Psoas muscle (tissue), 8 donors: ENCODE data around the gene EEF1E1. TPM values are rescaled to one million over a fixed set of nuclear protein-coding genes. Genes with fewer than 3 reads are reported as not detected.

ENCODE experiments used
- ATAC-seq, 4 donors: fragments of 200-7000 bp; cut with Tn5 transposase; one replicate each; pipeline ENCODE4 v1.9.1; 2020; ENCODE audit warnings: moderate library complexity in 3 of 4, mild to moderate bottlenecking in 2 of 4
- DNase-seq, 2 donors: peaks; one replicate each; pipeline ENCODE4 v3.0.0-alpha.2; 2020
- H3K27ac ChIP-seq: fragments of 200-600 bp; one replicate; pipeline ENCODE4 v1.8.0; 2022
- H3K27me3 ChIP-seq, 3 donors: fragments of 200-600 bp in 1 of 3; one replicate each; pipeline versions ENCODE4 v1.6.1 to v1.8.0; 2013 to 2022; ENCODE audit warnings: low read length in 2 of 3, mild to moderate bottlenecking in 2 of 3, moderate library complexity in 1 of 3; ENCODE audit not compliant: insufficient read depth in 3 of 3
- H3K36me3 ChIP-seq, 2 donors: fragments of 200-600 bp in 1 of 2; one replicate each; pipeline versions ENCODE4 v1.6.1 to v1.8.0; 2013 to 2022; ENCODE audit warnings: low read depth in 1 of 2, mild to moderate bottlenecking in 1 of 2, moderate library complexity in 1 of 2; ENCODE audit not compliant: insufficient read depth in 1 of 2
- H3K4me1 ChIP-seq: fragments of 200-600 bp; one replicate; pipeline ENCODE4 v1.8.0; 2022
- H3K4me3 ChIP-seq: fragments of 200-600 bp; one replicate; pipeline ENCODE4 v1.8.0; 2022; ENCODE audit warnings: mild to moderate bottlenecking
- H3K9me3 ChIP-seq: fragments of 200-600 bp; one replicate; pipeline ENCODE4 v1.8.0; 2022
- WGBS, 3 donors: extraction: QIAGEN DNeasy Blood & Tissue Kit; methylation state at CpG; one replicate each; pipeline versions ENCODE4 v1.1.6 to v1.1.7; 2013; 5-methylcytosine and 5-hydroxymethylcytosine counted together
- intact Hi-C, 2 donors: fragments of 100-400 bp; cut with DNase I; formaldehyde crosslinking; loops; one replicate each; pipeline versions ENCODE4 v1.11.0 to v1.14.2; 2022
- polyA plus RNA-seq, 3 donors: library from polyadenylated mRNA; stranded (reverse); fragments of 200-250 nt; gene quantifications; one replicate each; pipeline ENCODE4 v1.2.3, GENCODE V29; 2013
- total RNA-seq, 4 donors: library from RNA; stranded (reverse); fragmentation: NEBNext Ultra II Directional in 2 of 4; extraction: Animal tissue kit (Norgen Biotek cat#: 25700) in 2 of 4; gene quantifications; one replicate each; pipeline versions ENCODE4 v1.2.1 to v1.2.4, GENCODE V29; 2021 to 2023
- TF ChIP-seq, protein P1 (sequence below): fragments of 200-600 bp; IDR thresholded peaks from one replicate; pipeline ENCODE4 v1.8.0; 2022; ENCODE audit warnings: antibody characterized with exemption
- donor health status: healthy with polysubstance abuse.
- donor health status: DM: no; HTN: no; CAD: no; lungs with moderate emphysema.
- donor health status: Bipolar disorder and iron deficiency.
- donor health status: healthy.
- donor health status: DM: yes; HTN: yes; CAD: no.
- donor health status: DM: no; HTN: no; CAD: no.
- donor health status: DM: no; HTN: no; CAD: no.
- donor health status: DM: yes; HTN: yes; CAD: no.

Gene EEF1E1
- total and polyA plus RNA-seq, 7 donors = 12.8 to 24.6 (median 14.0) TPM

DNA sequence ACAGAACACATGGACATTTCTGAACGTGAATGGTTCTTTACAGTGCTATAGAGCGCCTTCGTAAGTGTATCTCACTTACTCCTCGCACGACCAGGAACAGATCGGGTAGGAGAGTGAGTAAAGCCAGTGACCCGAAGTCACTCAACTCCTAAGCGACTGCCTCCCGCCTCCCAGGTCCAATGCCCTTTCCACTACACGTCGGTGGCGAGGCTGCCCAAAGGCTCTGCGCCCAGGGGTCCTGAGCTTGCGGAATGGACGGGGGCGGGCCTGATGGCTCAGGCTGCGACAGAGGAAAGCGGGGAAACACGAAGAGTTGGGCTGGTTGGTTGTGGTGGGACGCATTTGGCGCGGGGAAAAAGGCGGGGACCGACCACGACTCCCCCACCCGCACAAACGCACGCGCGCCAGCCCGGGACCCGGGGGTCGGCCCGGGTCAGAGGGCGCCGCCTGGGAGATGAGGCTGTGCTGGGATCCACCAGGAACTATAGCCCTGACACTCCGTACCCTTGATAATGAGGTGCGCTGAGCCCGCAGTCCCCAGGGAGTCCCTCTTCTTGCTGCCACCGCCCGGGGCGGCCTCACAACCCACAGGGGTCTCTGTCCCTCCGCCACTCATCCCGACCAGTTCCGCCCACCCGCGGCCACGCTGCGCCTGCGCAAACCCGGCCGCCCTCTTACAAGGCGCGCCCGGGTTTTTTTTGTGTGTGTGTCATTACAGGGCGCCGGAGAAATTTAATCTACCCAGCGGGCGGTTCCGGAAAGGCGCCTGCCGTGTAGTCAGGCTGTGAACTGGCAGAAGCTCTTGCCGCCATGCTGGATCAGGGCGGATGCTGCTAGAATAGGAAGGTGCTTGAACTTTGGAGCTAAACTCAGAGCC lies 38.3 kb downstream of the EEF1E1 start, which contains the start of gene BLOC1S5:
Gene BLOC1S5 (minus strand): TSS at position 629 of the 877 bp plus-strand sequence. CDS start 13 bp downstream, at position 616.
- ATAC-seq (peak; percentile 99), DNase-seq (peak; percentile 96 to 97)
- H3K9me3 ChIP-seq = no peaks in the 10 kb centered on the region
- WGBS, 3 donors = 0 to 1% (median 0%) methylated on average over 63 to 64 of the region's 64 CpGs
- intact Hi-C loops = loop anchor here (2.0 to 10.0 kb wide), 4 partner anchors 149 to 342 kb away; partner anchors contain the start of gene TXNDC5 (in 2 of the 2)
- H3K4me3 ChIP-seq = peak within 1 kb of the TSS; percentile 96
- no peaks in the 10 kb centered on the region for H3K27me3 ChIP-seq
- TF ChIP-seq, protein P1, sequence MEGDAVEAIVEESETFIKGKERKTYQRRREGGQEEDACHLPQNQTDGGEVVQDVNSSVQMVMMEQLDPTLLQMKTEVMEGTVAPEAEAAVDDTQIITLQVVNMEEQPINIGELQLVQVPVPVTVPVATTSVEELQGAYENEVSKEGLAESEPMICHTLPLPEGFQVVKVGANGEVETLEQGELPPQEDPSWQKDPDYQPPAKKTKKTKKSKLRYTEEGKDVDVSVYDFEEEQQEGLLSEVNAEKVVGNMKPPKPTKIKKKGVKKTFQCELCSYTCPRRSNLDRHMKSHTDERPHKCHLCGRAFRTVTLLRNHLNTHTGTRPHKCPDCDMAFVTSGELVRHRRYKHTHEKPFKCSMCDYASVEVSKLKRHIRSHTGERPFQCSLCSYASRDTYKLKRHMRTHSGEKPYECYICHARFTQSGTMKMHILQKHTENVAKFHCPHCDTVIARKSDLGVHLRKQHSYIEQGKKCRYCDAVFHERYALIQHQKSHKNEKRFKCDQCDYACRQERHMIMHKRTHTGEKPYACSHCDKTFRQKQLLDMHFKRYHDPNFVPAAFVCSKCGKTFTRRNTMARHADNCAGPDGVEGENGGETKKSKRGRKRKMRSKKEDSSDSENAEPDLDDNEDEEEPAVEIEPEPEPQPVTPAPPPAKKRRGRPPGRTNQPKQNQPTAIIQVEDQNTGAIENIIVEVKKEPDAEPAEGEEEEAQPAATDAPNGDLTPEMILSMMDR = no peak
- peaks cover 0 to 24% of the 10 kb centered on the region in 2 donors for H3K36me3 ChIP-seq
- H3K4me1 ChIP-seq = peaks cover 7% of the 10 kb centered on the region
- peak within 1 kb of the TSS; percentile 89 for H3K27ac ChIP-seq

DNA sequence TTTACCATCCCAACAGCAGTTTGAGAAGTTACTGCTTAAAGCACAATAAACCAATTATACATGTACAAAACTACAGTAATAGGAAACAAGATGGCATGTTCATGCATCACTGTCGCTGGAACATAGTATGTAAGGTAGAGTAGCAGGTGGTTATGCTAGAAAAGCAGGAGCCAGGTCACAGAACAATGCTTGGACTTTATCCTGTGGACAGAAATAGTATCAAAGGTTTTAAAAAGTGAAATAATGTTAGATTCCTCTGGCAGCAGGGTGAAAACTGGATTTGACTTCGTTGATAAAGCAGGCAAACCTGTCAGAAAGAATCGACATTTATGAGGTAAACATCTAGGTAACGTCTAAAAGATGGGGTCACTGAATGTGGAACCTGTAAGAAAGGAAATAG lies 40.6 kb downstream of the EEF1E1 start:
- Histone ChIP-seq H3K36me3 (peaks cover 0 to 40% of the 10 kb centered on the region in 2 donors), H3K4me3 (no peak overlapping the region), H3K27ac (no peak overlapping the region), H3K4me1 (peaks cover 7% of the 10 kb centered on the region), H3K27me3 (no peaks in the 10 kb centered on the region), H3K9me3 (no peaks in the 10 kb centered on the region)
- intact Hi-C loops = loop anchor here (5.0 to 10.0 kb wide), 3 partner anchors 147 to 339 kb away; partner anchors contain the start of gene TXNDC5 (in 2 of the 2)
- 86 to 91% (median 88%) methylated on average over 4 of the region's 4 CpGs for WGBS, 3 donors
- TF ChIP-seq, protein P1 = no peak
- no peak for ATAC-seq
- no peak for DNase-seq

DNA sequence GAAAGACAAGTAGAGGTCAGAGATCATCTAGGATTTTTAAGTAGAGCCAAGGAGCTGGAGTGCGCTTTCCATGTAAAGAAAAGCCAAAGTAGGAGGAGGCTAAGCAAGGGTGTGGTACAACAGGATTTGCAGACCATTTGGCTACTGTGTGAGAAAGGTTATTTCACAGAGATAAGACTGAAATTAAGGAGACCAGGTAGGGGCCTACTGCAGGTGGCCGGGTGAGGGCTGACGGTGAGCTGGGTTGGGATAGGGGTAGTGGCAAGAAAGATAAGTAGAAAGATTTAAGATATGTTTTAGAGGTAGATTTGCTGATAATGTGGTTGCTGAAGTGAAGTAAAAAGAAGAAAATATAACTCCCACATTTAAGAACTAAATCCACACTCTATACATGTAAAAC lies 42.0 kb downstream of the EEF1E1 start:
- ATAC-seq (no peak), DNase-seq (no peak)
- TF ChIP-seq, protein P1 = no peak
- Histone ChIP-seq H3K27ac (no peak overlapping the region), H3K4me3 (no peak overlapping the region), H3K4me1 (peaks cover 7% of the 10 kb centered on the region), H3K36me3 (peaks cover 0 to 45% of the 10 kb centered on the region in 2 donors), H3K9me3 (no peaks in the 10 kb centered on the region), H3K27me3 (no peaks in the 10 kb centered on the region)
- intact Hi-C loops = loop anchor here (5.0 to 10.0 kb wide), 3 partner anchors 146 to 338 kb away; partner anchors contain the start of gene TXNDC5 (in 2 of the 2)
- WGBS, 3 donors = 86 to 88% (median 86%) methylated on average over 3 of the region's 3 CpGs

DNA sequence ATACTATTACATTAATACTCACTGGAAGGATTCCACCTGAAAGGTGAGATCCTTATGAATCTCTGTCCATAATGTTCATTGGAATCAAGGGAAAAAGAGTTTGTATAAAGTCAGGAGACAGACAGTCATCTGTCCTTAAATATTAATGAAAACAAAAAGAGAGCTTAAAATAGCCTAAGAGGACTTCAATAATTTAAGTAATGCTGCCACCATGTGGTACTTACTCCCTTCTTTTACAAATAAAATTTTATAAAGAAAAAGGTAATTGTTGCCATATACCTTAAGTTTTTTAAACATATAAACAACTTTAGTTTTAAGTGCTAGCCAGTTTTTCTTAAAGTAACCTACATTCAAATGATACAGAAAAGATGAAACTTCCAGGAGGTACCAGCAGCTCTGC lies 43.2 kb downstream of the EEF1E1 start:
- intact Hi-C loops = no loop called here
- H3K27me3 ChIP-seq = no peaks in the 10 kb centered on the region
- ATAC-seq (peak in 1 of 4 donors; percentile 43), DNase-seq (no peak)
- H3K36me3 ChIP-seq = peaks cover 0 to 50% of the 10 kb centered on the region in 2 donors
- TF ChIP-seq, protein P1 = peak; percentile 45
- H3K4me1 ChIP-seq = peaks cover 7% of the 10 kb centered on the region
- no peaks in the 10 kb centered on the region for H3K9me3 ChIP-seq
- H3K4me3 ChIP-seq = no peak overlapping the region
- no peak overlapping the region for H3K27ac ChIP-seq
